ENCODE results near the gene RNF217.

GRCh38 chr6:124993327-124993726 lies 31.1 kb downstream of the RNF217 start:
- TF ChIP-seq CTCF (conservative IDR thresholded peaks at IDR 0.05 in 1 of 2, IDR thresholded peaks at IDR 0.05 in 1 of 2; ENCODE audit: extremely low read depth in 1 of 2, insufficient read depth in 1 of 2, low read depth in 1 of 2, low read length in 2 of 2): no peak
- TF ChIP-seq EZH2 (IDR thresholded peaks at IDR 0.05; ENCODE audit: borderline replicate concordance, low read length): no peak
